NCI-H1092 (cell line): ENCODE measurements around the gene GPR52.
"Not testable (repeated sequence)": the region's sequence is repeated elsewhere in the genome, so short reads cannot be mapped to it uniquely, and the experiment has no call there.

Source experiments
- DNase-seq: peaks from one replicate; lab custom pipeline; 2025; lab: John Stamatoyannopoulos, UW

Gene GPR52, protein sequence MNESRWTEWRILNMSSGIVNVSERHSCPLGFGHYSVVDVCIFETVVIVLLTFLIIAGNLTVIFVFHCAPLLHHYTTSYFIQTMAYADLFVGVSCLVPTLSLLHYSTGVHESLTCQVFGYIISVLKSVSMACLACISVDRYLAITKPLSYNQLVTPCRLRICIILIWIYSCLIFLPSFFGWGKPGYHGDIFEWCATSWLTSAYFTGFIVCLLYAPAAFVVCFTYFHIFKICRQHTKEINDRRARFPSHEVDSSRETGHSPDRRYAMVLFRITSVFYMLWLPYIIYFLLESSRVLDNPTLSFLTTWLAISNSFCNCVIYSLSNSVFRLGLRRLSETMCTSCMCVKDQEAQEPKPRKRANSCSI

DNA sequence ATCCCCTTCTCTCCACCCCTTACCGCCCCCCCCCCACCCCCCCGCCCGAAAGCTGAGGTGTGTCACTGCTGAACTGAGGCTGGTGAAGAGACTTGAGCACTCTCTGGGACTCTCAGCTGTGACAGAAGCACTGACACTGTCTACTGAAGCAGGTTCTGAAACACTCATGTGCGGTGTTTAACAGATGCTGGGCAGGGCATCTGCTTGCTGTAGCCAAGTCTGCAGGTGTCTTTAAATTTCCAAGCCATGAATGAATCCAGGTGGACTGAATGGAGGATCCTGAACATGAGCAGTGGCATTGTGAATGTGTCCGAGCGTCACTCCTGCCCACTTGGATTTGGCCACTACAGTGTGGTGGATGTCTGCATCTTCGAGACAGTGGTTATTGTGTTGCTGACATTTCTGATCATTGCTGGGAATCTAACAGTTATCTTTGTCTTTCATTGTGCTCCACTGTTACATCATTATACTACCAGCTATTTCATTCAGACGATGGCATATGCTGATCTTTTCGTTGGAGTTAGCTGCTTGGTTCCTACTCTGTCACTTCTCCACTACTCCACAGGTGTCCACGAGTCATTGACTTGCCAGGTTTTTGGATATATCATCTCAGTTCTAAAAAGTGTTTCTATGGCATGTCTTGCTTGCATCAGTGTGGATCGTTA, at the start of gene GPR52:
Gene GPR52 (plus strand): TSS at position 99 of the 665 bp plus-strand sequence. CDS start 148 bp downstream, at position 247.
- DNase-seq: no peak

DNA sequence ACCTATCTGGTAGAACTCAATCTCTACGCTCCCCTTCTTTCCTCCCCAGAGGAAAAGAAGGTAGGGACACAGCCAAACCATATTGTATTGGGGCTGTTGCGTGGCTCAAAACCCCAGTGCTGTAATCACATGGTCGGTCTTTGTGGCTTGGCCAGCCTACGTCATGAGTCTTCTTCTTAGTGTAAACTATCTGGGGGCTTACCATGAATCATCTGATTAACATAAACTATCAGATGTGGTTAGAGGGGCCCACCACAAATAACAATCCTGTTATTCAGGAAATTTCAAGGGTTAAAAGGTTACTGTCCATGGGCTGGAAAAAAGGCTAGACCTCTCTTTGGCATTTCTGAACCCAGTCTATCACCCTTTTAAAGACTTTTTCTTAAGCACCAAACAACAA, 49.5 kb upstream of the GPR52 start:
- no peak for DNase-seq

DNA sequence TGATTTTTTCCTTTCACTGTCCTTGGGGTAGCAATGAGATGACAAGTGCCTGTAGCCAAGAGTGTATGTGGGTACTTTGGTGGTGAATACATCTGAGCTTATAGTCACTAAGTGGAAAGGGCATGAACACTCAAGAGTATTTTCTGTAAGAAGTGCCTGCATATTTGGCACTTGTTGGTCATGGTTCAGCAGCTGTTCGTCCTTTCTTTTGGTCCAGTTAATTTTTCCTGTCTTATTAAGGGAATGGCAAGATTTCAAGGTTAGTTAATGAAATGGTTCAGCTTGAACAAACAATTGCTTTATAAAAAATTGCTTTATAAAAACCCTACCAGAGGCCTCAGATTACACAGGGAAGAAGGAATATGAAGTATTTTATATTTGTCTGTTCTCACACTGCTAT, 48.6 kb upstream of the GPR52 start:
- no peak for DNase-seq

DNA sequence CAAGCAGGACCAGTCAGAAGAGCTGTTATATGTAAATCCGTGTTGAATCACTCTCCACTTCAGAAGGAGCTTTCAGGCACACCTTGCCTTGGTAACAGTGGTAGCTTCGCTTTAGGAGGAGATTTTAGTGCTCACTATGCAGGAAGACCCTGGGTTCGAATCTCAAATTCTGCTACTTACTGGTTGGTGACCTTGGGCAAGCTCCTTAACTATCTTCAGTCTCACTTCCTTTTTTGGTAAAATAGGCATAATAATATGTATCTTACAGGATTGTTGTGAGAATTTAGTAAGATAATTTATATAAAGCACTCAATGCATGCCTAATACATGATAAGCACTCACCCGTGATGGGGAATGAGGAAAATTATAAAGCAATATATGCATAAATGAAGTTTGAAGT, 46.7 kb upstream of the GPR52 start:
- DNase-seq: no peak

DNA sequence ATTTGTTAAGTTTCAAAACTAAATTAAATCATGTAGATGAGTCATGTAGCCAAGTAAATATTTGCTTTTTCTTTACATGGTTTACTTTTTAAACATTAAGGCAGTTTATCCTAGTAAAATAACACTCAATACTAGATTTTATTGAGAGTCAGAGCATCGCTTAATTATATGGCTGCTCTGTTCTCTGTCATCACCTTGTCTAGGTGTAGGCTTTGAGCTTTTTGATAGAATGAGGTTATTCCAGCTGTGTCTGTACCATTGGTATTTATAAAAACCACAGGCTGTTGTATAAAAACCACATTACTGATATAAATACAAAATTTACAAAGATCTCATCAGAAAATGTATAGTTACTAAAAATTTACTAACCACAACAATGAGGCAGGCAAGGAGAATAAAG, 42.5 kb upstream of the GPR52 start:
- no peak for DNase-seq

DNA sequence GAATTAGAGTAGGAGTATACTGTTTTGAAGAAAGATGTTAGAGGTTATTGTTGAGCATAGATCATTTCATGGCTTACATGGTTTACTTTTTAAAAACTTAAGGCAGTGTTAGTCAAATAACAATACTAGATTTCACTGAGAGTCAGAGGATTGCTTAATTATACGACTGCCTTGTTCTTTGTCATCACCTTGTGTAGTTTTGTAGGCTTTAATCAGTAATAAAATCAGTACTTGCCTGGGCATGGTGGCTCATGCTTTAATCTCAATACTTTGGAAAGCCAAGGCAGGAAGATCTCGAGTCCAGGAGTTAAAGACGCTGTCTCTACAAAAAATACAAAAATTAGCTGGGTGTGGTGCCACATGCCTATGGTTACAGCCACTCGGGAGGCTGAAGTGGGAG, 41.3 kb upstream of the GPR52 start:
- no peak for DNase-seq

DNA sequence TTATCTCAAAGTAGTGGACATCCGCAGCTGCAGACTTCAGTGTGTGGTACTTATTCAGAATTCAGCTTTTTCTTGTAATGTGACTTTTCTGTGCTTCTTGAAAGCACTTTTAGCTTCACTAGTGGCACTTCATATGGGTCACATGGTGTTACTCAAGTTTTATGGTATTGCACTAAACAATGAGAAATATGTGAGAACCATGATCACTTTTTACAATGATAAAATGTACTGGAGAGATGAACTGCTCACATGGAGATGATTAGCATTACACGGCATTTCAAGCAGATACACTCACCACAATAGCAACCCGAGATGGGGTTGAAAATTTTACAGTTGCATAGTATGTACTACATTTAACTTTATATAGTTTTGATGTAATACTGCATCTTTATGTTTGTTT, 40.1 kb upstream of the GPR52 start:
- no peak for DNase-seq

DNA sequence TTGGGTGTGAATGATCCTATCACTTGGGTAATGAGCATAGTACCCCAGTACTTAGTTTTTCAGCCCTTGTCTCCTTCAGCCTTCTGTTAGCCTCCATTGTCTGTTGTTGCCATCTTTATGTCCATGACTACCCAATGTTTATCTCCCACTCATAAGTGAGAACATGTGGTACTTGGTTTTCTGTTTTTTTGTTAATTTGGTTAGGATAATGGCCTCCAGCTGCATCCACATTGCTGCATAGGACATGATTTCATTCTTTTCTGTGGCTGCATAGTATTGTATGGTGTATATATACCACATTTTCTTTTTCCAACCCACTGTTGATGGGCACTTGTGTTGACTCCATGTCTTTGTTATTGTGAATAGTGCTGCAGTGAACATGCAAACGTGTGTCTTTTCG, 39.6 kb upstream of the GPR52 start:
- DNase-seq: no peak

DNA sequence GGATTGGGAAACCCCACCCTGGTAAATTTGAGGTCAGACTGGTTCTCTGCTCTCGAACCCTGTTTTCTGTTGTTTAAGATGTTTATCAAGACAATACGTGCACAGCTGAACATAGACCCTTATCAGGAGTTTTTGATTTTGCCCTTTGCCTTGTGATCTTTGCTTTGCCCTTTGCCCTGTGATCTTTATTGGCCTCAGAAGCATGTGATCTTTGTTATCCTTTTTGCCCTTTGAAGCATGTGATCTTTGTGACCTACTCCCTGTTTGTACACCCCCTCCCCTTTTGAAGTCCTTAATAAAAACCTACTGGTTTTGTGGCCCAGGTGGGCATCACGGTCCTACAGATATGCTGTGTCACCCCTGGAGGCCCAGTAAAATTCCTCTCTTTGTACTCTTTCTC, 38.0 kb upstream of the GPR52 start:
- DNase-seq: not testable (repeated sequence)

DNA sequence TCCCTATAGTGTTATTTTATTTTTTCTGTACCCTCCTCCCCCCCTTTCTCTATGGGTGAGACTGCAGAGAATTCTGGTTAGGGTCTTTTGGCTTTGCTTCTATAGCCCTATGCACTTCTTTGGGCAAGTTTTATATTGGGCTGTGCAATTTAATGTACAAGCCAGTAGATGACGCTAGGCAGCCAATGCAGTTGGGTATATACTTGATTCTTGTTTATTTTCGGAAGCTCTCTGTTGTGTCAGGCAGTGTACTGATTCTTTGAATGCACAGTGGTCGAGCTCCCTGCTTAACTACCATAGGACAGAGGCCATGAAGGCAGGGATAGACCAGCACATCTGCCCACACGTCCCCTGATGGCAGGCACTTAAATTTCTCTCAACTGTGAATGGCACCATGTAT, 34.1 kb upstream of the GPR52 start:
- no peak for DNase-seq

DNA sequence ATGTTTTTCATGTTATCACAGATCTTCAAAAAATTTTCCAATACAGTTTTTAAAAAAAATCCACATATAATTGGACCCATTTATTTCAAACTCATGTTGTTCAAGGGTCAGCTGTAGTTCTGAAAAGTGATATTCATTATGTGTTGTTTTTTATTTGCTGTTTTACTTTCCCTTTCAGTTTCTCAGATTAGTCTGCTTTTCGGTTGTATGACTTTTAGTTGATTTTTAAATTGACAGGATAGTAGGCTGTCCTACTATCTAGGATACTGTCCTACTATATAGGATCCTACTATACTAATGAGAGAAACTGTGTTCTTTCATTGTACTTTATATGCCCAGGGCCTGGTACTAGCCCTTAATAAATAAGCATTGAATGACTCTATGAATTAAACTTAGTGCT, 33.6 kb upstream of the GPR52 start:
- DNase-seq: no peak

DNA sequence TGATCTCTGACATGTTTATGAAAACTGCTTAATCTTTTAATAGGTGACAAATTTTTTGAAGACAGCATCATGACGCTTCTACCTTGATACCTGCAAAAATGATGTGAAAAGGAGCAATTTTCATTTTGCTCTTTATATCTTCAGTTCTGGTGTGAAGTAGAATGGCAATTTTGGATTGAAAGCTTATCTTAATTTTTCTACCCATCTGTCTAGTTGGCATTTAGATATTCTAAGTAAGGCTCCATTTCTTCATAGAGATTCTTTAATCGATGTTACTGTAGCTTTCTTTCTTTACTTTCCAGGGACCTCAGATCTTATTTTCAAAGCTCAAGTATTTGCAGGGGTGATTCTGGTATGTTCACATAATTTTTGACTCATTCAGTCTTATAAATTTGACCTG, 32.3 kb upstream of the GPR52 start:
- DNase-seq: no peak

DNA sequence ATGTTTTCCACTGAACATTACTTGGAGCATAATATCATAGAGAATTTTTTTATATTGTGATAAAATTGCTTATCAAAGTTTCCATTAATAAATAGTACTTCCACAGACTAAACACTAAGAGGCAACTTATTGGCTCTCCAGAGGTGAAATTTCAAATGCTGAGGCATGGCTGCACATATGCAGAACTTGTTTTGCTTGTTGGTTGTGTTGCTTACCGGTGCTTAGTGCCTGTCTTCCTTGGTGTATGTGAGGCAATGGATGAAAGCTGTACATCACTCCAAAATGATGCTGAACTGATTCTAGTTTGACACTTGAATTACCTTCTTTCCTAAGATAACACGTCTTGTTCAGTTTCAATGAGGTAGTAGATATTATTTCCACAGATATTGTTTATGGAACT, 29.8 kb upstream of the GPR52 start:
- DNase-seq: no peak

DNA sequence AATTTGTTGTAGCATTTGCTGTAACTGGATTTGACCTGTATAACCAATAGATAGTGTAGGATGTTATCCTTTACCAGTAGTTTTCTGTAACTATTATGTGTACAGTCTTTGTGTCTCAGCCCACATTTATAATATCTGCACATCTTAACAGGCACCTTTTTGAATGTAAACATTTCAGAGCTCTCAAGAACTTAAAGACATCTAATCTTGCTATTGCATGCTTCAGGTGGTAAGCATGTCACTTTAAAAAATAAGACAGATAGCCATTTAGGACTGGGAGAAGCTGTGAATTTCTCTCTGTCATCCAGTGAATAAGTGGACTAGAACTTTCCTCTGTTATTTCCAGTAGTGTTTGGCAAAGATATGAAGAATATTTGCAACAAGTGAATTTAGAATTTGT, 22.6 kb upstream of the GPR52 start:
- DNase-seq: no peak

DNA sequence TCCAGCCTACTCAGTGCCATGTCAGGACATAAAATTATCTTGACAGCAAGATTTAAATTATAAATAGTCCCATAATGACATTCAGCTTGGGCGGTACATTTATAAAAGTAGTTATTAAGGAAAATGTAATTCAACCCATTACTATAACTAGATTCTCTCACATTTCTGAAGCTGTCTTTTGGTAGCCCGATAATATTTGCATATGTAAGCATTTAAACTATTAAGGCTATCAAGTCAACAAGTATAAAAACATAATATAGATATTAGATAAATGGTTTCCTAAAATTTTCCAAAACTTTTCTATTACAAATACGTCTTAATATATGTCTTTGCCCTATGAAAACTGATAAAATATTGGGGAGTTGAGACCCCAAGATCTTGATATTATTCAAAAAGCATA, 21.6 kb upstream of the GPR52 start:
- DNase-seq: no peak

DNA sequence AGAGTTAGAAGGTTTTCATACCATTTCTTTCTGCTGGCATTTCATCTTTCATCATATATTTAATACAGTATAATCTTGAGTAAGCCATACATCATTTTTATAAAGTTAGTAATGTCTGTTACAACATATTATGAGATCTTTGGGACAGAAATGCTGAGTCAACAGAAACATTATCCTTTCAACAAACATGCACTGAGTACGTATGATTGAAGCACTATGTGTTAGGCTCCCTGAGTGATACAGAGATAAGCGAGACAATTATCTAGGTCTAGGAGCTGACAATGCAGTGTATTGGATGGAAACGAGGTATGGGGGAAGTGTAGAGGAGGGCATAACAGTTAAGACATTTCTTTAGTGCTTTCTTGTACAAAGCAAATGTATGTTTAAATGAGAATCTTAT, 19.7 kb upstream of the GPR52 start:
- DNase-seq: no peak

DNA sequence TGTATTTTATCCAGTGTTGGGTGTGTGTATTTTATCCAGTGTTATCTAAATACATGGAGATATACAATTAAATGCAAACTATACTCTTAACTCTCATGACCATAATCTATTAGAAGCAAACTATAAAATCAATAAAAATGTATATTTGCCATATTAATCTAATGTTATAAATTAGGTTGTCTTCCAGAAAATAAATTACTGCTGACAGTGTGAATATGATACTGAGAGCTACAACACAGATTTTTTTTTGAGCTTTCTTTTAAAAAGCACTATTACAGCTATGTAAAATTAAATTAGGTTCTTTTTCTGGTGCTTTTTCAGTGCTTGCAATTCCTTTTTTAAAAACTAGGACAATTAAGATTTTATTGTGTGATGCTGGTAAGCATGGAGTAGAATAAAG, 19.0 kb upstream of the GPR52 start:
- no peak for DNase-seq

DNA sequence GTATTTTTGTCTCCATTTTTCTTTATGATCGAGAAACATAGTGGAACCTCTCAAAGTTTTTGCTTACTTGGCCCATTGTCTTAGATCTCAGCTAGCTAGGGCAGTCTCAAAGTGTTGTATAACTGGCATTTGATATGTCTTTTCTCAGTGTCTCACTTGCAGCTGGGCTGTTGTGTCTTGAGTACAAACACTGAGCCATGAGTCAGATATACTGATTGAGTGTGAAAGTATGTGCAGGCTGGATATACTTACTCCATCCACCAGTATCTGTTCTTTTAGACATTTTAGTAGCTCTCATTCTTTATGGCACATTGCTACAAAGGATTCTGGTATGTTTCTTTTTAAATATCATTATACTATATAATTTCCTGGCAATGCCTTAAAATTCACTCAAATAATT, 14.3 kb upstream of the GPR52 start:
- no peak for DNase-seq

DNA sequence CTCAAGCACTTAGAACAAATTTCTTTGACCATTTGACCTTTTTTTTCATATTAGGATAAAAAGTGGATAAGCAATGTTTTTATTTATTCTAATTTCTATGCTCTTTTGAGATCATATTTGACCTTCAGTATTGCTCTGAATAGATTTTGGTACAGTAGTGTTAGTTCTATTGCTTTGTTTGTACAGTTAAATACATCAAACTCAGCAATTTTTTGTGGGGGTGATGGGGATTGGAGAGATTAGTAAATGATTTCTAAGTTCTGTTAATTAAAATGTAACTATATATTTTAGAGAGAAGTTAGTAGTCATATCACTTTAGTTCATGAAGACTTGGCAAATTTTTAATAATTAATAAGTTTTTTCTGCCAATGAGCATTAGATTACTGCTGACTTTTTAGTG, 2.4 kb upstream of the GPR52 start:
- no peak for DNase-seq

DNA sequence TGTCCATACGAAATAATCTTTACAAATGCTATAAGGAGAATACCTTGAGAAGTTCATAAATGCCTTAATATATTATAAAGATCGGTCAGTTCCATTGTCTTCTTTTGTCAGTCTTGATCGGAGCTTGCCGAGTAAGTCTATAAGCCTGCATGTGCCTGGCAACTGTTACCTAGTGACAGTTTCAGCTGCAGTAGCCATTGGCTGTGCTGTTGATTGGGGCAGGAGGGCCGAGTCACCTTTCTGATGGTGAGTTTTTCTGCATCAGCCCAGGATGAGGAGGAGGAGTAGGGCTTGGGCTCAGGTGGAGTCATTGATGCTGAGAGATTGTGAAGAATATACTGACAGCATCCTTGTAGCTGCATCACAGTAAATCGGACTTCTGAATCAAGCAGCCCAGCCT, 1.9 kb upstream of the GPR52 start:
- no peak for DNase-seq

DNA sequence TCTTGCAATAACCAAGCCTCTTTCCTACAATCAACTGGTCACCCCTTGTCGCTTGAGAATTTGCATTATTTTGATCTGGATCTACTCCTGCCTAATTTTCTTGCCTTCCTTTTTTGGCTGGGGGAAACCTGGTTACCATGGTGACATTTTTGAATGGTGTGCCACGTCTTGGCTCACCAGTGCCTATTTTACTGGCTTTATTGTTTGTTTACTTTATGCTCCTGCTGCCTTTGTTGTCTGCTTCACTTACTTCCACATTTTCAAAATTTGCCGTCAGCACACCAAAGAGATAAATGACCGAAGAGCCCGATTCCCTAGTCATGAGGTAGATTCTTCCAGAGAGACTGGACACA, 743 bp downstream of the GPR52 start:
- DNase-seq: peak; percentile 5

DNA sequence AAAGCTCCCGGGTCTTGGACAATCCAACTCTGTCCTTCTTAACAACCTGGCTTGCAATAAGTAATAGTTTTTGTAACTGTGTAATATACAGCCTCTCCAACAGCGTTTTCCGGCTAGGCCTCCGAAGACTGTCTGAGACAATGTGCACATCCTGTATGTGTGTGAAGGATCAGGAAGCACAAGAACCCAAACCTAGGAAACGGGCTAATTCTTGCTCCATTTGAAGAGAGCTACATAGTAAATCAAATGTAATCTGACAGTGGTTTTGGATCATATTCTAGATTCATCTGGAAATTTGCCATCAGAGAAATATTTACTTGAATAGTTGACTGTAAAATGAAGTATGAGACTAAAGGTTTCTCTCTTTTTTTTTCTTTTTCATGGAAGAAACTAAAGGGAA, 1.2 kb downstream of the GPR52 start:
- DNase-seq: no peak

DNA sequence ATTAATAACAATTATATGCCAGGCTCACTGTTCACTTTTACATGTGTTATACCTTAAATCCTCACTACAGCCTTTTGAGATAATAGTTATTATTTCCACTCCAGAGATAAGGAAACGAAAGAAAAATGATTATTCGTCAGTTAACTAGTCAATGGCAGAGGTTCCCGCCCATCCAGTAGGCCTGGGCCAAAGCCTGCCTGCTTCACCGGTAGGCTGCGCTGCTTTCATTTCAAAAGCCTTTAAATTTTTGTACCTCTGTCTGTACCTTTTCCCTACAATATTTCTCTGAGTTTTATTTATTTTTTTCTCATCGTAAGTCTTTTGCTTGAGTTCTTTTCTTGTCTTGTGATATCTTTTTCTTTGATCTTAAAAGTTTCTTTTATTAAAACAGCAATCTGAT, 3.6 kb downstream of the GPR52 start:
- no peak for DNase-seq

DNA sequence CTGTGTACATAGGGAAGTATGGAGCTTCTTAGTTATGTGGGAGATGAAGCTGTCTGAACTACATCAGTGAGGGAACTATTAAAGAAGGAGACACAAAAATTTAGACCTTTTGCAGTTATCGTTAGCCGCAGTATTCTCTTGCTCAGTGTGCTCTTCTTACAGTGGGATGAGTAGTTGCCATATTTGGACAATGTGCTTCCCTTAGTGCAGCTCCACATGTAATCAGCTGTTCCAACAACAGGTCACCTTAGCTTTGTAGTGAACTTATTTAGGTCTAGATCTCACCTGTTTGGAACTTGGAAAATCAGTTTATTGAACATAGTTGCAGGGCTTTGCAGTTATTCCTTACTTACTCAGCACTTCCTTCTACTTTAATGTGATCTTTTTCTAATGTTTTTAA, 18.1 kb downstream of the GPR52 start:
- DNase-seq: no peak
